Activated CD4-positive, alpha-beta memory T cell treated with anti-CD3 and anti-CD28 coated beads, Interleukin-2, amount 10 ng/mL, durations not matched to agents 7 days and 5 days (primary cell): ENCODE results near the gene NAP1L4. TPM values are rescaled to one million over a fixed set of nuclear protein-coding genes. Genes with fewer than 3 reads are reported as not detected.
A peak's percentile ranks its signal among the peaks of the same experiment; 100 is the strongest.

Experiments
- CTCF ChIA-PET: fragments of 350-600 bp; sonication (Branson Sonifier 250); formaldehyde crosslinking; loops from one replicate; lab custom pipeline; 2021; ENCODE audit warnings: antibody characterized with exemption, inconsistent platforms; lab: Charles Lee
- POLR2A ChIA-PET: fragments of 350-600 bp; sonication (Branson Sonifier 250); formaldehyde crosslinking; loops from one replicate; lab custom pipeline; 2021; ENCODE audit warnings: antibody characterized with exemption; lab: Charles Lee
- DNase-seq: peaks from one replicate; pipeline ENCODE4 v3.0.0-alpha.2; 2020
- H3K27ac Mint-ChIP-seq: one replicate; pipeline ENCODE4 v1.8.0; 2021; ENCODE audit warnings: mild to moderate bottlenecking, mixed read lengths
- H3K27me3 Mint-ChIP-seq: one replicate; pipeline ENCODE4 v1.8.0; 2021; ENCODE audit warnings: mixed read lengths
- H3K36me3 Mint-ChIP-seq: one replicate; pipeline ENCODE4 v1.8.0; 2021; ENCODE audit warnings: low read depth, mixed read lengths
- H3K4me1 Mint-ChIP-seq: one replicate; pipeline ENCODE4 v1.8.0; 2021; ENCODE audit warnings: mixed read lengths
- H3K4me3 Mint-ChIP-seq: one replicate; pipeline ENCODE4 v1.8.0; 2021; ENCODE audit warnings: mild to moderate bottlenecking, mixed read lengths
- H3K9me3 Mint-ChIP-seq: one replicate; pipeline ENCODE4 v1.8.0; 2021; ENCODE audit warnings: mixed read lengths
- total RNA-seq, 2 experiments: library from RNA; stranded (reverse); gene quantifications; one replicate each; pipeline ENCODE4 v1.2.3, GENCODE V29; 2021

NAP1L4 gene
- total RNA-seq, 2 experiments from 2014 or later, result 299 to 314 TPM

GRCh38 chr11:2931420-2931746 is 60.7 kb downstream of the NAP1L4 start:
- Mint-ChIP-seq H3K4me3 (no peak overlapping the region), H3K27me3 (peaks cover 22% of the 10 kb centered on the region), H3K36me3 (no peaks in the 10 kb centered on the region), H3K27ac (no peak overlapping the region), H3K9me3 (no peaks in the 10 kb centered on the region), H3K4me1 (peaks cover 43% of the 10 kb centered on the region)
- ChIA-PET POLR2A (interaction anchor here (1.3 to 3.9 kb wide), 3 partner anchors 14 to 39 kb away, joined by 3 to 22 read pairs (median 4); no protein-coding TSS in a partner anchor), CTCF (interaction anchor here (3.7 kb wide), 1 partner anchor 39 kb away, joined by 41 read pairs; no protein-coding TSS in a partner anchor)
- DNase-seq, result no peak

DNA sequence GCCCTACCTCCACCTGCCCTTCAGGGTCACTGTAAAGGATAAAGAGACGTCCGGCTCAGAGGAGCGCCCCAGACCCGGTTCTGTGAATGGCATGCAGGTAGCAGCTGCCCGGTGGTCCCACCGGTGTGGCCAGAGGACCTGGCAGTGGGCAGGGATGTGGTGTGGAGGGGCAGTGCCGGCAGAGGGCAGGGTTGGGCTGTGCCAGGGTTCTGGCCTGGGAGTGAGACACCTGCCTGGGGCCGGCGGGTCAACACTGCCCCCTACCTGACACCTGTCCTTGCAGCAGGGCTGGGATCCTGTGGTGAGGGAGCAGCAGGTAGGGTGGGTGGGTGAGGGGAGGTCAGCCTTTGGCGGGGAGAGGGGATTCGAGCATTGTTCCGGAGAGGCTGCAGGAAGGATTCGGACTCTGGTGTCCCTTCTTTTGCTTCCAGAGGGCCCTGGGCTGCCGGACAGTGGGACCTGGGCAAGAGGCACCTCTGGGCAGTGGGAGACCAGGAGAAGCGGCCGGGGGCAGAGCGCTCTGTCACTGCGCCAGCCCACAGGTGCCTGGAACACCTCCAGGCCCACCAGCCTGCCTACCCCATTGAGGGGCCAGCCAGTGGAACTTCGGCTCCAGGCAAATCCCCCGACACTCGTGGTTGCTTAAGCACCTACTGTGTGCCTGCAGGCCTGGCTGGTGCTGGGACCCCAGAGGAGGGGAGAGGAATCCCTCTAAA is 61.3 kb downstream of the NAP1L4 start:
- DNase-seq, result peak; percentile 66
- Mint-ChIP-seq H3K4me3 (peak overlapping the region; percentile 73), H3K4me1 (peaks cover 43% of the 10 kb centered on the region), H3K9me3 (no peaks in the 10 kb centered on the region), H3K27me3 (peaks cover 22% of the 10 kb centered on the region), H3K36me3 (no peaks in the 10 kb centered on the region), H3K27ac (peak overlapping the region; percentile 57)
- ChIA-PET POLR2A (interaction anchor here (1.3 to 3.9 kb wide), 6 partner anchors 8 to 46 kb away, joined by 3 to 22 read pairs (median 5); partner anchors contain the start of gene CDKN1C), CTCF (interaction anchor here (0.9 to 3.7 kb wide), 10 partner anchors 10 to 398 kb away, joined by 3 to 41 read pairs (median 4); no protein-coding TSS in a partner anchor)

DNA sequence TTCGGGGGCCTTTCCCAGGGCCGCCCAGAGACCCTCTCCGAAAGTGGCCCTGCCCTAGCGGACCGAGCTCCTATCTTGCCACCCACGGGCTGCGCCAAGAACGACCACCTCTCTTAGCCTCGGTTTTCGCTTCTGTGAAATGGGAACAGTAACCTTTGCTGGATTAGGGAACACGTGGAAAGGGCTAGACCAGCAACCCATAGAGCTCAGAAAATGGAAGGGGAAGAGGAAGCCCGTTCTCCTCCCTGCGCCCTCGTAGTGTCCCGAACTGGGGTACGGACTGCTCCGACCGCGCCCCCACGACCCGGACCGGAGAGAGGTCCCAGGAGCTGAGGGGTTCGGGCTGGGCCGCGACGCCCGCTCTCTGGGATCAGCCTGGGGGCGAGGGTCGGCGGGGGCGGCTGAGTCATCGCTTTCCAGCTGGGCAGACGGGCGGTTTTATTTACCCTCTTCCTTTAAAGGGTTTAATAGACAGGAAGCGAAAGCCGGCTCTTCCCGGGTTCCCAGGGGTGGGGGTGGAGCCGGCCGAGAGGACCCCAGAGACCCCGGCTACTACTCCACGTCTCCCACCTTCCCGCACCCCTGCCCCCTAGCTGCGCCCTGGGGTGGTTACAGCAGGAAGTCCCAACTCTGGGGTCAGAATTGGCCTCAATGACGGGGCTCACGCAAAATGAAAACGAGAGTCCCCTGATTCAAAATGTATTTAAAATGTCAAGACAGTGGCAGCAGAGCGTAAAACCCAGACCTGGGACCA is 62.0 kb downstream of the NAP1L4 start:
- Mint-ChIP-seq H3K4me1 (peaks cover 43% of the 10 kb centered on the region), H3K9me3 (no peaks in the 10 kb centered on the region), H3K36me3 (no peaks in the 10 kb centered on the region), H3K27ac (peak overlapping the region; percentile 57), H3K4me3 (peak overlapping the region; percentile 73), H3K27me3 (peaks cover 22% of the 10 kb centered on the region)
- ChIA-PET POLR2A (interaction anchor here (1.0 to 3.9 kb wide), 10 partner anchors 9 to 230 kb away, joined by 3 to 22 read pairs (median 4); partner anchors contain the start of genes CDKN1C and KCNQ1OT1), CTCF (interaction anchor here (0.6 to 3.7 kb wide), 15 partner anchors 9 to 468 kb away, joined by 3 to 41 read pairs (median 4); no protein-coding TSS in a partner anchor)
- DNase-seq, result peak; percentile 56

DNA sequence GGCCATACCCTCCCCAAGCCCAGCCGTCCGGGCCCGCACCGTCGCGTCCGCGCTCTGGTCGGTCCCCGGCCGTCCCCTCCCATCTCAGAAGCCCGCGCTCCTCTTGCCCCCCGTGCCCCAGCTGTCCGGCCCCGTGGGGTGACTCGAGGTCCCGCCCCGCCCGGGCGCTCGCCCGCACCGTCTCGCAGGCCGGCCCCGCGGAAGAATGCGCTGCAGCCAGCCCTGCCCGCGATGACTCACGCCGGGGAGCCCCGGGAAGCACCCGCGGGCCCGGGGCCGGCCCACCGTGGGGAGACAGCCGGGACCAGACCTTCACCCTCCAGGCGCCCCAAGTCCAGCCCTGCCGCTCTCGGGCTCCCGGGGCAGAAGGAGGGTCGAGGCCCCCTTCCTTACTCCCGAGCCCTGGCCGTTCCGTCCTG is 62.6 kb downstream of the NAP1L4 start:
- ChIA-PET POLR2A (interaction anchor here (1.0 to 3.9 kb wide), 9 partner anchors 10 to 230 kb away, joined by 3 to 22 read pairs (median 4); partner anchors contain the start of genes CDKN1C and KCNQ1OT1), CTCF (interaction anchor here (0.6 to 3.7 kb wide), 15 partner anchors 9 to 468 kb away, joined by 3 to 41 read pairs (median 4); no protein-coding TSS in a partner anchor)
- peak overlapping the region; percentile 67 for H3K4me3 Mint-ChIP-seq
- DNase-seq, result peak; percentile 61
- peaks cover 43% of the 10 kb centered on the region for H3K4me1 Mint-ChIP-seq
- H3K9me3 Mint-ChIP-seq, result no peaks in the 10 kb centered on the region
- H3K27ac Mint-ChIP-seq, result peak overlapping the region; percentile 18
- no peaks in the 10 kb centered on the region for H3K36me3 Mint-ChIP-seq
- peaks cover 22% of the 10 kb centered on the region for H3K27me3 Mint-ChIP-seq

DNA sequence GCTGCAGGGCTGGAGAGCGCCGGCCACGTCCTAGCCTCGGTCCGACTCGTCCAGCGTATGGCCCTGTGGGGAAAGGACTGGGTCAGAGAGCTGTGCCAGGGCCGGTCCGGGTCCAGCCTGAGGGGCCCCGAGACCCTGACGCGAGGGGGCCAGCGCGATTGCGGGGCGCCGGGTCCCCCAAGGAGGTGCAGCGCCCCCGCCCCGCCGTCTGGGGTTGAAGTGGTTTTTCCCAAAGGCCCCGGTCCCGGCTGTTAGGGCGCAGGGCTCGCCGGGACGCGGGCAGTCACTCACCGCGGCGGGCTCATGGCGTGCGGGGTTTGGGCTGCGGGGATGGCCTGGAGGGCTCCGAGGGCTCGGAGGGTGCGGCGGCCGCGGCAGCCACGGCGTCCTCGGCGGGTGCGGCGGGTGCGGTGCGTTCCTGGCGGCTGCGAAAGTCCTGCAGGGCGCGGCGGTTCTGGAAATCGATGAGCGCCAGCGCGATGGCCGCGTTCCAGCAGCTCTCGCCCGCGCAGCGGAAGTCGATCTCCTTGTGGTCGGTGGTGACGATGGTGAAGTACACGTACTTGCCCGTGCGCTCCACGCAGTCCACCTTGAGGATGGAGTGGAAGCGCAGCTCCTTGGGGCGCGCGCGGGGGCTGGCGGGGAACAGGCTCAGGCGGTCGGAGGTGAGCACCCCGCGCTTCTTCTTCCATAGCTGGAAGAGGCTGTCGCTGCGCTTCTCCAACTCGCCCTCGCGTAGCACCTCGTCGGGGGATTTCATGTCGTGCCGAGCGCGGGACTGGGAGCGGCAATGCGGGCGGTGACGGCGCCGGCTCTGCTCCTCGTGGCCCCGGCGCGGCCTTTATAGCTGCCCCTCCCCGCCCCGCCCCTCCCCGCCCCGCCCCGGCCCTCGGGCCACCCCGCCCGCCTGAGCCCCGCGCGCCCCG is 63.3 kb downstream of the NAP1L4 start, which contains the start of gene PHLDA2:
PHLDA2 (minus strand) TSS at position 816 of the 926 bp plus-strand sequence; CDS start at position 760, 56 bp downstream.
- Mint-ChIP-seq H3K36me3 (no peaks in the 10 kb centered on the region), H3K27me3 (peaks cover 22% of the 10 kb centered on the region), H3K4me3 (peak within 1 kb of the TSS; percentile 73), H3K9me3 (no peaks in the 10 kb centered on the region), H3K4me1 (peaks cover 41% of the 10 kb centered on the region), H3K27ac (peak within 1 kb of the TSS; percentile 18)
- ChIA-PET CTCF (interaction anchor here (0.8 to 3.7 kb wide), 6 partner anchors 28 to 467 kb away, joined by 3 to 41 read pairs (median 8); no protein-coding TSS in a partner anchor), POLR2A (interaction anchor here (0.6 to 3.9 kb wide), 10 partner anchors 10 to 229 kb away, joined by 3 to 22 read pairs (median 4); partner anchors contain the start of genes CDKN1C and KCNQ1OT1)
- DNase-seq, result peak; percentile 72

DNA sequence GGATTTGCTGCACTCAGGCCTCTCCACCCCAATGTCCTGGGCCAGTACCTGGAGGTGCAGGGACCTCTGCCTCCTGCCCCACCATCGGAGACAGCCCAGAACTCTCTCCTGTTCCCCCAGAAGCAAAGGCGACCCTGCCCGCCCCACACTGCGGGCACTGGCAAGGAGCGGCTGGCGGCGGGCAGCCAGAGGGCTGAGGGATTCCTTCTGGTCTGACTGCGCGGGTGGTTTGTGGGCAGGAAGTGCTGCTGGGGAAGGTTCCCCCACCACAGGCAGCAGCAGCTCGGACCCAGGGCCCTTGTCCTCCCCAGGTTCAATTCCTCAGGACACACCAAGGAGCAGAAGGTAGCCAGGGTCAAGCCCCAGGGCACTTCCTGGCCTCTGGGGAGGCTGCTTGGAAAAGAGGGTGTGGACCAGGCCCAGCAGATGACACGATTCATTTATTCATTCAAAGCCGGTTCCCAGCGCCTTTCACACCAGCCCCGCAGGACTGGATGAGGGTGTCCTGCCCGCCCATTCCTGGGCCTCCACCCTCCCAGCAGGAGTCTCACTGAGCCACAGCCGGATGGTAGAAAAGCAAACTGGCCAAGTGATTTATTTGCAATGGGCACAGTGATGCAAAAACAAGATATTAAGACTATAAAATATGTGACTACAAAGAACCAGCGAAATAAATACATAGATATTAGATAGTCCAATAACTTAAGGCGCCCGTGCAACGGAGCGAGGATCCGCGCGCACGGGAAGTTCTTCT is 64.1 kb downstream of the NAP1L4 start:
- Mint-ChIP-seq H3K27me3 (peaks cover 22% of the 10 kb centered on the region), H3K9me3 (no peaks in the 10 kb centered on the region), H3K27ac (no peak overlapping the region), H3K36me3 (no peaks in the 10 kb centered on the region), H3K4me3 (peak overlapping the region; percentile 43), H3K4me1 (peaks cover 33% of the 10 kb centered on the region)
- DNase-seq, result peak; percentile 36
- ChIA-PET CTCF (interaction anchor here (1.7 to 2.3 kb wide), 2 partner anchors 29 to 395 kb away, joined by 5 to 10 read pairs; no protein-coding TSS in a partner anchor), POLR2A (interaction anchor here (1.5 to 3.9 kb wide), 3 partner anchors 13 to 36 kb away, joined by 5 to 22 read pairs (median 12); a partner anchor contains a TSS)

DNA sequence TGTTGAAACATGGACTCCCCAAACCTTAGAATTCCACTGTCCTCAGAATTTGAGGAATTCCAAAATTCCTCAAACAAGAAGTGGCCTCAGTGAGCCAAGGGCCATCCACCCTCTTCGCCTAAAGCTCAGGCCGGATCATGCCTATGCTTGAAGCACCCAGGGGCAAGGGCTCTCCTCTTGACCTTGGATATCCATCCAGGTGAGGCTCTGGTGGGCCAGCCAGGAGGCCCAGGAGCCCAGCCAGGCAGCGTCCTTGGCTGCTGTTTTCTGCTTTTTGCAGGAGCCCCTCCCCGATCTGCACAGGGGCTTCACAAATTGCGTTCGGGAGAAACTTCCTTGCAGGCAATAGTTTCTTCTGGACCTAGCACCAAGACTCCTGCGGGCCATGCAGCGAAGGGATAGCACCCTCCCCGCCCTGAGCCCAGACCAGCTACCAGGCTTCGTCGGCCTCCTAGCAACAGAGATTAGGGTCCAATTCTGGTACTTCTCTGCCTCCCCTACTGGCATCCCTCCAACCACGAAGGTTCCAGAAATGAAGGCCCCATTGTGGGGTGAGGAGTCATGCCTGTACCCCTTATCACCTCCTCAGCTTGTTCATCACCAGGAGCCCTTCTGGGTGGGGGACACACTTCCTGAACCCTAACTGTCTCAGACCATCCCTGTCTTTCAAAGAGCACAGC is 64.9 kb downstream of the NAP1L4 start:
- ChIA-PET CTCF (interaction anchor here (0.9 kb wide), 1 partner anchor 164 kb away, joined by 4 read pairs; no protein-coding TSS in a partner anchor), POLR2A (interaction anchor here (1.5 kb wide), 1 partner anchor 14 kb away, joined by 5 read pairs; no protein-coding TSS in a partner anchor)
- H3K36me3 Mint-ChIP-seq, result no peaks in the 10 kb centered on the region
- H3K4me3 Mint-ChIP-seq, result no peak overlapping the region
- DNase-seq, result no peak
- no peaks in the 10 kb centered on the region for H3K9me3 Mint-ChIP-seq
- peaks cover 22% of the 10 kb centered on the region for H3K27me3 Mint-ChIP-seq
- no peak overlapping the region for H3K27ac Mint-ChIP-seq
- H3K4me1 Mint-ChIP-seq, result peaks cover 25% of the 10 kb centered on the region

GRCh38 chr11:2926611-2927051 is 65.5 kb downstream of the NAP1L4 start:
- Mint-ChIP-seq H3K4me1 (peaks cover 25% of the 10 kb centered on the region), H3K9me3 (no peaks in the 10 kb centered on the region), H3K36me3 (no peaks in the 10 kb centered on the region), H3K27ac (no peak overlapping the region), H3K4me3 (no peak overlapping the region), H3K27me3 (peaks cover 22% of the 10 kb centered on the region)
- ChIA-PET POLR2A (interaction anchor here (1.5 kb wide), 1 partner anchor 14 kb away, joined by 5 read pairs; no protein-coding TSS in a partner anchor), CTCF (interaction anchor here (0.9 kb wide), 1 partner anchor 165 kb away, joined by 4 read pairs; no protein-coding TSS in a partner anchor)
- no peak for DNase-seq

DNA sequence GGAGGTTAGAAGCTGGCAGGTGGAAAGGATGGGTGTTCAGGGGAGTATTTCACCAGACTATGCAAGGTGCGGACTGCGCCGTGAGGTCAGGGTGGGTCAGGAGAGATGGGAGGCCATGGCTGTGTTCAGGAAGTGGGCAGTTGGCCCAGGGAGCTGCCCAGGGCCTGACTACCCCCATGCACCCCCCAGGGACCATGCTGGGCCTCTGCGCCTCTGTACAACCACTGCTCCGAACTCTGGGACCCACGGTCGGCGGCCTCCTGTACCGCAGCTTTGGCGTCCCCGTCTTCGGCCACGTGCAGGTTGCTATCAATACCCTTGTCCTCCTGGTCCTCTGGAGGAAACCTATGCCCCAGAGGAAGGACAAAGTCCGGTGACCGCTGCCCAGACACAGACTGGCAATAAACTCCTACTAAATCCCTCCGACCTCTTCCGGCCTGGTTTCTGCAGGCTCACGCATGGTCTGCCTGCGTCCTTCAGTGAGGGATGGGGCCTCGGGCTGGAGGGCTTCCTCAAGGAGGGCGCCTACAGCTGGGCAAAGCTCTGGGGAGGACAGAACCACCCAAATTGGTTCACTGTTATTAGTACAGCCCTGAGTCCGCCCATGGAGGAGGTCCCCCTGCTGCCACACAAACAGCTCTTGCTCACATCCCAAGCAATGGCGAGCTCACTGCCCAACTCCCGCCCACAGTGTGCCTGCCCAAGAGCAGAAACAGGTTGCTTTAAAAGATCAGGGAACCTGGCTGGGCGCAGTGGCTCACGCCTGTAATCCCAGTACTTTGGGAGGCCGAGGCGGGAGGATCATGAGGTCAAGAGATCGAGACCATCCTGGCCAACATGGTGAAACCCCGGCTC is 67.1 kb downstream of the NAP1L4 start:
- Mint-ChIP-seq H3K4me1 (peaks cover 17% of the 10 kb centered on the region), H3K9me3 (no peaks in the 10 kb centered on the region), H3K27ac (no peak overlapping the region), H3K36me3 (no peaks in the 10 kb centered on the region), H3K4me3 (no peak overlapping the region), H3K27me3 (peaks cover 20% of the 10 kb centered on the region)
- CTCF ChIA-PET, result no interaction called here
- POLR2A ChIA-PET, result interaction anchor here (1.0 to 1.4 kb wide), 3 partner anchors 9 to 32 kb away, joined by 3 read pairs; no protein-coding TSS in a partner anchor
- DNase-seq, result no peak

DNA sequence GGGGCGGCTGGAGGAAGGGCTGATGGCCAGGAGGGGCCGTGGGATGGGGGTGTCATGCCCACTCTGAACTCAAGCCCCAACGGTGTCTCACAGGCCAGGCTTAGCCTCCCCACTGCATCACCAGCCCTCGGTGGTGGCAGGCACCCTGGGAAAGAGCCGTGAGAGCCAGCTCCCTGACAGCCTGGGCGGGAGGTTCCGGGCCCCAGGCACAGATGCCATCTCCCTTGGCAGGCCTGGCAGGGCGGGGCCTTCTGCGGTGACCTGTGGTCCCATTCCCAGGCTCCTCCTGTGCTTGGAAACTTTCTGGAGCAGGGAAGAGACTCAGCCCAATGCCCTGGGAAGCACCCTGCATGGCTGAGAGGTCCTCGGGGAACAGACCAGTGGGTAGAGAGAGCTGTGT is 67.7 kb downstream of the NAP1L4 start:
- Mint-ChIP-seq H3K4me1 (peaks cover 14% of the 10 kb centered on the region), H3K4me3 (no peak overlapping the region), H3K27ac (no peak overlapping the region), H3K36me3 (no peaks in the 10 kb centered on the region), H3K27me3 (peaks cover 17% of the 10 kb centered on the region), H3K9me3 (no peaks in the 10 kb centered on the region)
- POLR2A ChIA-PET, result interaction anchor here (1.1 to 1.4 kb wide), 2 partner anchors 21 to 31 kb away, joined by 3 read pairs; no protein-coding TSS in a partner anchor
- no peak for DNase-seq
- CTCF ChIA-PET, result no interaction called here
